OCI-LY1 (cell line): ENCODE data around the gene BCCIP.

Experiments
- H2AFZ ChIP-seq: fragments of 200-600 bp; sonication (generic), shearing (Covaris generic); 2 replicates; pipeline ENCODE4 v1.6.0; 2014; ENCODE audit warnings: antibody characterized with exemption, mild to moderate bottlenecking, low read length
- H3F3A ChIP-seq: fragments of 200-600 bp; sonication (generic), shearing (Covaris generic); 2 replicates; pipeline ENCODE4 v1.6.0; 2014; ENCODE audit warnings: mild to moderate bottlenecking, antibody characterized with exemption, low read length, moderate library complexity; ENCODE audit not compliant: insufficient read depth
- H3K27ac ChIP-seq: fragments of 200-600 bp; sonication (generic); 2 replicates; pipeline ENCODE4 v1.5.1; 2014; ENCODE audit warnings: low read length, mixed run types, mild to moderate bottlenecking, low read depth; ENCODE audit not compliant: poor library complexity, severe bottlenecking
- H3K27me3 ChIP-seq: fragments of 200-600 bp; sonication (generic); 2 replicates; pipeline ENCODE4 v1.6.0; 2014; ENCODE audit warnings: antibody characterized with exemption, mild to moderate bottlenecking, low read length, moderate library complexity; ENCODE audit not compliant: insufficient read depth
- H3K36me3 ChIP-seq: fragments of 200-600 bp; sonication (generic); 2 replicates; pipeline ENCODE4 v1.6.1; 2014; ENCODE audit warnings: mild to moderate bottlenecking, antibody characterized with exemption, low read length, moderate library complexity, mixed read lengths; ENCODE audit not compliant: insufficient read depth
- H3K4me1 ChIP-seq: fragments of 200-600 bp; sonication (generic); 2 replicates; pipeline ENCODE4 v1.5.1; 2014; ENCODE audit warnings: mild to moderate bottlenecking, low read length, moderate library complexity; ENCODE audit not compliant: insufficient read depth, severe bottlenecking
- H3K4me2 ChIP-seq: fragments of 200-600 bp; sonication (generic), shearing (Covaris generic); 2 replicates; pipeline ENCODE4 v1.6.1; 2014; ENCODE audit warnings: low read length
- H3K4me3 ChIP-seq: fragments of 200-600 bp; sonication (generic); 2 replicates; pipeline ENCODE4 v1.5.1; 2014; ENCODE audit warnings: low read length, low read depth, mild to moderate bottlenecking, mixed read lengths; ENCODE audit not compliant: poor library complexity, severe bottlenecking
- H3K79me2 ChIP-seq: fragments of 200-600 bp; shearing (Covaris generic); 2 replicates; pipeline ENCODE4 v1.6.1; 2016; ENCODE audit warnings: mixed run types, low read length, mixed read lengths; ENCODE audit not compliant: insufficient read depth
- H3K9ac ChIP-seq: fragments of 200-600 bp; sonication (generic), shearing (Covaris generic); 2 replicates; pipeline ENCODE4 v1.6.1; 2014; ENCODE audit warnings: mild to moderate bottlenecking, low read length, mixed read lengths
- H3K9me2 ChIP-seq: fragments of 200-600 bp; sonication (generic), shearing (Covaris generic); 2 replicates; pipeline ENCODE4 v1.6.1; 2014; ENCODE audit warnings: low read depth, mild to moderate bottlenecking, low read length, mixed read lengths
- H3K9me3 ChIP-seq: fragments of 200-600 bp; shearing (Covaris generic); 2 replicates; pipeline ENCODE4 v1.6.1; 2014; ENCODE audit warnings: low read length, mixed read lengths
- H4K20me1 ChIP-seq: fragments of 200-600 bp; sonication (generic), shearing (Covaris generic); 2 replicates; pipeline ENCODE4 v1.6.0; 2016; ENCODE audit warnings: mild to moderate bottlenecking, low read length; ENCODE audit not compliant: insufficient read depth
- EZH2 ChIP-seq: fragments of 200-600 bp; sonication (generic), shearing (Covaris generic); IDR thresholded peaks from 2 replicates; pipeline ENCODE4 v1.8.0; 2017; ENCODE audit warnings: borderline replicate concordance, mixed run types, mild to moderate bottlenecking, antibody characterized with exemption, low read length, moderate library complexity, mixed read lengths
- TF ChIP-seq, protein P1 (sequence below): fragments of 200-600 bp; sonication (generic), shearing (Covaris generic); IDR thresholded peaks from 2 replicates; pipeline ENCODE4 v1.5.1; 2017; ENCODE audit warnings: mild to moderate bottlenecking, antibody characterized with exemption, low read length, moderate library complexity, mixed read lengths

The BCCIP gene

DNA sequence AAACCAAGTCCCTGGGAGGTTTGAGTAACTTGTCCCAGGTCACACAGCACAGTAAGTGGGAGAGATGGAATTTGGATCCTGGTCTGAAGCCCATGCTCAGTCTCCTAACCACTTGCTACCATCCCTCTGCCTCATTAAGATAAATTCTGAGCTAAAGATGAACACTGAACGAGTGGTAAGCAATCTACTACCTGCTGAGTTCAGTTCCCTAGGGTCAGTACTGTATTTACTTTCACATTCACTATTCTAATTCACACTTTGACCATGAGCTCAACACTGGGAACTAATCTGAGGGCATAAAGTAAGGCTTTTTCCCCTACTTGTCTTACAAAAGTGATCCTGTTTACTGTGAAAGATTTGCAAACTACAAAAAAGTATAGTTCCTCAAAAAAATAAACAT, 2.6 kb upstream of the BCCIP start:
- no peaks in the 10 kb centered on the region for H3K9me2 ChIP-seq
- peaks cover 32% of the 10 kb centered on the region for H3K4me1 ChIP-seq
- 0 out of 2 replicates have a peak overlapping the region, but pooled peaks have one; percentile 69 for H3K4me2 ChIP-seq
- no peaks in the 10 kb centered on the region for H3K9me3 ChIP-seq
- no peak overlapping the region for H3K27ac ChIP-seq
- no peak overlapping the region for H2AFZ ChIP-seq
- peaks cover 17% of the 10 kb centered on the region; the same call in 1 of the 2 replicates for H3K36me3 ChIP-seq
- H3K27me3 ChIP-seq: no peaks in the 10 kb centered on the region
- no peak overlapping the region for H3K4me3 ChIP-seq
- H3F3A ChIP-seq: no peaks in the 10 kb centered on the region
- TF ChIP-seq, protein P1, sequence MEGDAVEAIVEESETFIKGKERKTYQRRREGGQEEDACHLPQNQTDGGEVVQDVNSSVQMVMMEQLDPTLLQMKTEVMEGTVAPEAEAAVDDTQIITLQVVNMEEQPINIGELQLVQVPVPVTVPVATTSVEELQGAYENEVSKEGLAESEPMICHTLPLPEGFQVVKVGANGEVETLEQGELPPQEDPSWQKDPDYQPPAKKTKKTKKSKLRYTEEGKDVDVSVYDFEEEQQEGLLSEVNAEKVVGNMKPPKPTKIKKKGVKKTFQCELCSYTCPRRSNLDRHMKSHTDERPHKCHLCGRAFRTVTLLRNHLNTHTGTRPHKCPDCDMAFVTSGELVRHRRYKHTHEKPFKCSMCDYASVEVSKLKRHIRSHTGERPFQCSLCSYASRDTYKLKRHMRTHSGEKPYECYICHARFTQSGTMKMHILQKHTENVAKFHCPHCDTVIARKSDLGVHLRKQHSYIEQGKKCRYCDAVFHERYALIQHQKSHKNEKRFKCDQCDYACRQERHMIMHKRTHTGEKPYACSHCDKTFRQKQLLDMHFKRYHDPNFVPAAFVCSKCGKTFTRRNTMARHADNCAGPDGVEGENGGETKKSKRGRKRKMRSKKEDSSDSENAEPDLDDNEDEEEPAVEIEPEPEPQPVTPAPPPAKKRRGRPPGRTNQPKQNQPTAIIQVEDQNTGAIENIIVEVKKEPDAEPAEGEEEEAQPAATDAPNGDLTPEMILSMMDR: no peak
- TF ChIP-seq EZH2: no peak
- H3K9ac ChIP-seq: no peak overlapping the region
- H3K79me2 ChIP-seq: peaks cover 23% of the 10 kb centered on the region
- no peaks in the 10 kb centered on the region for H4K20me1 ChIP-seq

DNA sequence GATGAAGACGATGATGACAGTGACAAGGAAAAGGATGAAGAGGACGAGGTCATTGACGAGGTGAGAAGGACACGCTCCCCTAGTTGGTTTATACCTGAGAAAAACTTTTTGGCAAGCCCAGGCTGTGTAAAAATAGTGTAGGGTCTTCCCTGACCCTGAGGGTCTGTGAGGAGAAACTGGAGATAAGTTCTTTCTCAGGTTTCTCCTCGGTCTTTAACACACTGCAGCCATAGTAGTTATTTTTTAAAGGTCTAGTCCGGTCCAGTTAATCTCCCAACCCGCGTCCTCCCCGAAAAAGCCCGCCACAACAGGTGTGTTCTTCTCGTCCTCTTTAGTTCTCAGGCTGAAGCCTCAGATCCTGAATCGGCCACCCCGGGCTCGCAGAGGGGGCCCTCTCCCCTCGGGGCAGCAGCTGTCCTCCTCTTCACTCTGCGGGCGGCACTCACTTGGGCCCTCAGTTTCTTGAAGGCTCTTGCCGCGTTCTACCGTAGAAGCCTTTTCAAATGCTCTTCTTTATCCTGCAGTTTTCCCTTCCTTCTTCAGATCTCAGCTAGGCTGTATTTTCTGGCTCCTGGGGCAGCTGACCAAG, 411 bp downstream of the BCCIP start:
- no peak for TF ChIP-seq EZH2
- TF ChIP-seq, protein P1: no peak
- H3F3A ChIP-seq: no peaks in the 10 kb centered on the region
- no peaks in the 10 kb centered on the region for H4K20me1 ChIP-seq
- H3K4me2 ChIP-seq: peak overlapping the region; percentile 69
- peaks cover 37% of the 10 kb centered on the region for H3K4me1 ChIP-seq
- no peaks in the 10 kb centered on the region for H3K27me3 ChIP-seq
- H2AFZ ChIP-seq: no peak overlapping the region
- H3K9me2 ChIP-seq: no peaks in the 10 kb centered on the region
- no peaks in the 10 kb centered on the region for H3K9me3 ChIP-seq
- H3K27ac ChIP-seq: no peak overlapping the region
- H3K9ac ChIP-seq: peak overlapping the region; percentile 90
- peak overlapping the region; percentile 86 for H3K4me3 ChIP-seq
- H3K79me2 ChIP-seq: peaks cover 31% of the 10 kb centered on the region
- peaks cover 41% of the 10 kb centered on the region for H3K36me3 ChIP-seq

DNA sequence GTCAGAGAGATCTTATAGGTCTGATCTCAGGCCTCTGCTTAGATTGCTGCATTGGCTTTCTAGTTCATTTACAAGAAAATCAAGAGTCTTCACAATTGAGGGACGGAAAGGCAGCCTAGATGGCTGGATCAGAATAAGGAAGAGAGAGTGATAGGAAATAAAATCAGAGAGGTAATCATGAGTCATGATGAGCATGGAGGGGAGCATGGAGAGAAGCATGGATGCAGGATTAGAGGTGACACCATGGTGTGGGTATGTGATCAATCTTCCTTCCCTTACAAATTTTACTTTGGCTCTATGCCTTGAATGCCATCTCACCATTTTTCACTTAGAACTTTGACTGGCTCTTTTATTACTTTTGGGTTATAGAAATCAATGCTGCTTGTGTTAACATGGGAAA, 1.4 kb downstream of the BCCIP start:
- Histone ChIP-seq H3K27me3 (no peaks in the 10 kb centered on the region), H3K36me3 (peaks cover 50% of the 10 kb centered on the region), H3K27ac (no peak overlapping the region), H3K9ac (peak overlapping the region; percentile 90; the same call in 1 of the 2 replicates), H4K20me1 (no peaks in the 10 kb centered on the region), H3F3A (no peaks in the 10 kb centered on the region), H3K9me2 (no peaks in the 10 kb centered on the region), H2AFZ (no peak overlapping the region), H3K79me2 (peaks cover 31% of the 10 kb centered on the region), H3K4me1 (peaks cover 37% of the 10 kb centered on the region), H3K4me3 (peak overlapping the region; percentile 86), H3K4me2 (peak overlapping the region; percentile 69), H3K9me3 (no peaks in the 10 kb centered on the region)
- no peak for TF ChIP-seq EZH2
- TF ChIP-seq, protein P1: no peak
